ENCODE results near the gene ST6GALNAC5.
"Not testable (repeated sequence)": the region's sequence is repeated elsewhere in the genome, so short reads cannot be mapped to it uniquely, and the experiment has no call there.

Gene ST6GALNAC5

DNA sequence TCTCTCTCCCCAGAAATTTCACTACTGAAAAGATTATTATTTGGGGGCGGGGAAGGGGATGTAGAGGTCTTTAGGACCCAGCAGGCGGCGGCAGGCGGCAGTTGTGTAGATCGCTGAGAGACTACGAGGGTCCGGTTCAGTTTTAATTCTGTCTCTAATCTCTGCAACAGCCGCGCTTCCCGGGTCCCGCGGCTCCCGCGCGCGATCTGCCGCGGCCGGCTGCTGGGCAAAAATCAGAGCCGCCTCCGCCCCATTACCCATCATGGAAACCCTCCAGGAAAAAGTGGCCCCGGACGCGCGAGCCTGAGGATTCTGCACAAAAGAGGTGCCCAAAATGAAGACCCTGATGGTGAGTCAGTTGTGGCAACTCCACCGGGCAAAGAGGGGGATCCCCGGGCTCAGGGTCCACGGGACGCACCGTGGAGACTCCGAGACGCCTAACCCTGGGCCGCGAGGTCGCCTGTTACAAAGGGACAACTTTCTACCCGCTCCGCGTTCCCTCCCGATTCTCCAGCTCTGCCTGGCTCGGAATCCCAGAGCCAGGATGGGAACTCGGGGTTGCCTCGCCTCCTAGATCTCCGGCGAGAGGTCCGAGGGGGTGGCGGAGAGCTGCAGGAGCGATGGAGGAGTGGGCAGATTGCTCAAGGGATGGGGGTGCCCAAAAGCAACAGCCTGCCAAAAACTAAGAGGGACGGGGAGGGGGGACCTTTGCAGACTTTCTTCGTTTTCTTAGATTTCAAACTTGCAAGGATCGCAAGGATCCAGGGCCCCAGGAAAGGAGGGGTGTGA lies at the start of gene ST6GALNAC5:
Gene ST6GALNAC5 (plus strand): TSS at position 139 of the 789 bp plus-strand sequence.
- no peak for DNase-seq

DNA sequence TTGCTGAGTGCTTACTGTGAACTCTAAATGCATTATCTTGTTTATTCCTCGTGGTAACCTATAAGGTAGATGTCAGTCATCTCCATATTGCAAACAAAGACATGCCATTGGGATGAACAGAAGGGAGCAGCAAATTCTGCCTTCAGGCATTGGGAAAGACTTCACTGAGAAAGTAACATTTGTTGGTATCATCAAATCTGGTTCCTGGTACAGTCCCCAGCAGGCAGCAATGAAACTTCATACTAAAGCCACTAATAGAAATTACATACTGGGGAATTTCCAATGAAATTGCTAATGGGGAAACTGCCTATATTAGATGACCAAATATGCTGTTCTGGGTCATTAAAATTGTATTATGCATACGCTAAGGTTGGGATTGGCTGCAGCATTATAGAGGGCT lies 47.3 kb upstream of the ST6GALNAC5 start:
- DNase-seq = no peak

DNA sequence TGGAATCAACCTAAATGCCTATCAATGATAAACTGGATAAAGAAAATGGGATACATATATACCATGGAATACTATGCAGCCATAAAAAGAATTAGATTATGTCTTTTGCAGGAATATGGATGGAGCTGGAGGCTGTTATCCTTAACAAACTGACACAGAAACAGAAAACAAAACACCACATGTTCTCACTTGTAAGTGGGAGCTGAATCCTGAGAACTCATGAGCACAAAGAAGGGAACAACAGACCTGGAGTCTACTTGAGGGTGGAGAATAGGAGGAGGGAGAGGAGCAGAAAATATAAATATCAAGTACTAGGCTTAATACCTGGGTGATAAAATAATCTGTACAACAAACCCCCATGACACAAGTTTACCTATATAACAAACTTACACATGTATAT lies 44.3 kb upstream of the ST6GALNAC5 start:
- DNase-seq = not testable (repeated sequence)

DNA sequence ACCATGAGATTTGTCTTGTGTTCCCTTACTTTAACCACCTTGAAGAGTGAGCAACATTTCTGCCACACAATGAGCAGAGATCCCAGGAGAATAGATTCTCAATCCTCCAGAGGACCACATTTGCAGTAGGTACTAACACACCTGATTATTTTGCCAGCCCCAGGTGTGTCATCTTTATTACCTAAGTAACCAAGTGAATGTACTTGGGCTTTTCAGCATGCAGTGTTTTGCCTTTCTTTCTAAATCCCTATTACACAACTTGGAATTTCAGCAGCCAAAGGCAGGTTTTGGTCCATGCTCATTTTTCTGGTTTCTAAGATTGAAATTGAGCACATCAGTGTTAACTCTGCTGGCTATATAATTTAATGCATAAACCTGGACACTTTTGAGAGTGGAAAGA lies 43.2 kb upstream of the ST6GALNAC5 start:
- no peak for DNase-seq

DNA sequence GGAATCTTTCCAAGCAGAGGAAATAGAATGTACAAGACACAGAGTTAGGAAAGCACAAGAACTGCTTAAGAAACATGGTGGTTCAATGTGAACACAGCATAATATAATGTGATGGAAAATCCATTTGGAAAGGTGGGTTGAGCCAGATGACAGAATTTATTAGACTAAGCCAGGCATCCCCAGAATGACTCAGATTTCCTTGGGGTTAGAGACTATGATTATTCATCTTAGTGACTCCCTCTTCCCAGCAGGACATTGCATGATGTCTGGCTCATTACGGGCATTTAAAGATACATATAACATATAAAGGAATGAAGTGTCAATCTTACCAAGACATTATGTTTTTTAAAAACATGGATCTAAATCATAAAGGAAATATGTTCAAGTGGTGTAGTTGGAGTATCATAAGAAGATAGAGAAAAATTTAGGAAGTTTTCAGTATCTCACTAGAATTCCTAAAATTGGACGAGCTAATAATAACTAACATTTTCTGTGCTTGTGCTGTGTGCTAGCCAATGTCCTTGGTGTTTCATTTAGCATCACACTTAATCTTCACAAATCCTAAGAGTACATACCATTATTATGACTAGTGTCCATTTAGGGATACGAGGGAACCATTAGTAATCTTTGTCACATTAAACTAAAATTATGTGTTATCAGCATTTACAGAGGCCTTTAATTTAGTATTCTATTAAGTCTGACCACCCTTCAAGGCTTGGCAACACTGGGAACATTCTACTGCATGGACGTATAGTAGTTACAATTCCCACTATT lies 41.0 kb upstream of the ST6GALNAC5 start:
- no peak for DNase-seq

DNA sequence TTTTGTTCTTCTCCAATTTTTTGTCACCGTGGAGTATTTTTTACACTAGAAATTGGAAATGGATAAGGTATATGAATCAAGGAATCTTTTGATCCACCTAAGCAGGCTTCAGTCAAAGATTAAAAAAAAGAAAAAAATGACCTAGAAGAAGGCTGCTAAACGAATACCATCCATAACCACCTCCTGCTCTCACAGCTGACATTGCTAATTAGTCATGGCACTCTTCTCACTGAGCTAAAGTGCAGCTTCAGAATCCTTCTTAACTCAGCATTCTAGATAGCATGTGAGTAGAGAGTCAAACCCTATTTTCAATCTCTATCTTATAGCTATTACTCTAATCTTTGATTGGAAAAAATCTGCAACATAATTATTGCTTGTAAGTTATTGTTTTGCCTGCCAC lies 40.2 kb upstream of the ST6GALNAC5 start:
- no peak for DNase-seq

DNA sequence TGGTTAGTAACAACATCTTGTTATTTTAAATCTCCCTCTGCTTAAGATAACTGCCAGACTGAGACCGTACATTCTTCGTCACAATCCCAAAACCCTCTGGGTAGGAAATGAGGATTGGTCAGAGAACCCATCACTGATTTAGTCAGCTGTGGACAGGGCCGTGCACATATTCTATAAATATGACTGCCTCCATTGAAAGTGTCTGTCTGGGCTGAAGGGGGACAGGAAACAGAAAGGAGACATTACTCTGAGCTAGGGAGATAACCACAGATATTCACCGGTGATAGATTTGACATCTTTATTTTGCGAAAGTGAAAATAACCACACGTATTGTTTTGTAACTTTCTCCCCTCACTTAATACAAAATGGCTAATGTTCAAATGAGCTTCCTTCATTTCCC lies 36.9 kb upstream of the ST6GALNAC5 start:
- no peak for DNase-seq

DNA sequence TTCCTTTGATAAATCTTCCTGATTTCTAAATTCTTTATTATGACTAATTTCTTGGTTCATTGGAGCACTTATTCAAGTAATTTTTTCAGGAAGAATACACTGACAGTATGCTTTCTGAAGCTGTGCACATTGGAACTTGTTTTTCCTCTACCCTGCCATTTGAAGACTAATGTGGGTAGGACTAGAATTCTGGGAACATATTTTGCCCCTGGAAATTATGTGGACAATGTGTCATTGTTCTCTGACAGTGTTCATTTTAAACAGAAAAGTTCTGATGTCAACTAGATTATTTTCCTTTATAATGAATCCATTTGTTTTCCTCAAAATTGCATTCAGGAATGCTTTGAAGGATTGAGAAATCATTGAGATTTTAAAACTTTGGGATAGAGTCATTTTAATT lies 34.8 kb upstream of the ST6GALNAC5 start:
- no peak for DNase-seq

DNA sequence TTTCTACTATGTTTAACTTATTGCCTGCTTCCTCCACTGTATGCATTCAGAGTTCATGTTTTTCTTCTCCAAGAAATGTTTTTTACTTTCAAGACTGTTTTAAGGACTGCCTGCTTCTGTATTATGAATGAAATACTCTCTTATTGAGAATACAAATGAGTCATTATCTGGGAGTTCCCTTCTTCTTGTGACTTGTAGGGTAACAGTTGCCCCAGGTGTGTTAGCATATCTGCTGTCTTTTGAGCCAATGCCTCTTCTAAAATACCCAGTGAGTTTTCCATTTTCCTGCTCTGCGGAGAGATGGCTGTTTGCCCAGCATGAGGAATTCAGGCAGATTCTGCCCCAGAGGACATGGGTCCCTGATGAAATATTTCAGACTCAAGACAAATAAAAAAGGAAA lies 34.1 kb upstream of the ST6GALNAC5 start:
- no peak for DNase-seq

DNA sequence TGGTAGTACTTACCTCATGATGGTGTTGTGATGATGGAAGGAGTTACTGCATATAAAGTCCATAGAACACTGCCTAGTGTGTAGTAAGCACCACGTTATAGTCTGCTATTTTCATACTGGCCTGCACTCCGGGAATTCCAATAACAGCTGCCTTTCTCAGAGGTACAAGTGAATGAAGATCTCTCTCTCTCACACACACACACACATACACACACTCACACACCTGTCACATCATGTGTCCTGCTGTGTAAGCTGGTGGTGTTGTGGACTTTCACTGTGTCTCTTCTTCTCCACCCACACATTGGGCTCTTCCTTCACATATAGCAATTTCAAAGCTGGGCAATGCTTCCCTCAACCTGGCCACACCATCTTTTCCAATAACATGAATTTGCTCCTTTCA lies 33.4 kb upstream of the ST6GALNAC5 start:
- DNase-seq = no peak

DNA sequence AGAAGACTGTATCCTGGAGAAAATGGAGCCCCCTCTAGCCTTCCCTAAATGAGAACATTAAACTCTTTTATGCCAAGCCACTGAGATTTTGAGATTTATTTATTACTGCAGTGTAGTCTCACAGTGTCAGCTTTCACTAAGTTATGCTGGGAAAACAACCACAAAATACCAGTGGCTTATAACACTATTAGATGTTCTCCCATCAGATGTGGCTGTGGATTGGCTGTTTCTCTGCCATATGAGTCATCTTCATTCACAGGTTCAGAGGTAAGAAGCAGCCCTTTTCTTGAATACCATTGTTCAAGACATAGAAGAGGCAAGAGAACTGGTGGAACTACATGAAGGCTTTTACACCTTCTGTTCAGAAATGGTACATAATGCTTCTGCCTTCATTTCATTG lies 32.1 kb upstream of the ST6GALNAC5 start:
- DNase-seq = no peak

DNA sequence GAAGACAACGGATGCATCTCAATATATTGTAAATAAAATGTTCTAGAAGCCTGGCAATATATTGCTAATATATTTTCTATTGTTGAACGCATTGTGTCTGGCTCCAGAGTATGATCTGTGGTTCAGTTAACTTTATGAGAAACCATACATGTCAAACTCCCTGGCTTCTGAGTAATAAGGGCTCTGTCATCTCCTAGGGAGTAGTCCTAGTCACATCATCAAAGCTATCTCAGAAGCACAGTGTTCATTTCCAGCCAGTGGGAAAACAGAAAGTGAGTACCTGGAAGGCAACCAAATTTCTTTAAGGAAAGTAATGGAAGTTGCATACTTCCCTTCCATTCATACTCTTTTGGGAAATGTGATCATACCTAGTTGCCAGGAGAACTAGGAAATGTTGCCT lies 27.0 kb upstream of the ST6GALNAC5 start:
- DNase-seq = no peak

DNA sequence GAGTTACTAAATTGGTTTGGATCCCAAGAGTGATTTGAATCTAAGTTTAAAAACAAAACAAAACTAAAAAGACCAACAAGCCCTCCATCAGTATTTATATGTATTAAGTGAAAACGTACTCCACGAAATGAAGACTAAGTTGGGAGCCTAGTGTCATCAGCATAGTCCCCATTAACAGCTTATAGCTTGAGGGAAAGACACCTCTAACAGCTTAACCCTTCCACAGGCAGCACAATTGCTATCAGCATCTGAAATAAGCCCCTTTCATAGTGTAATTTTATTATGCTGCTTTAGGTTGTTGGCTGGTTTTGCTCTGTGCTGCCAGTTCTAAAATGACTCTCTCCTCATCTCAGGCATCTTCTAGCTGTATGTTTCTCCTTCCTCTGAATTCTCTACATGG lies 25.8 kb upstream of the ST6GALNAC5 start:
- DNase-seq = no peak

DNA sequence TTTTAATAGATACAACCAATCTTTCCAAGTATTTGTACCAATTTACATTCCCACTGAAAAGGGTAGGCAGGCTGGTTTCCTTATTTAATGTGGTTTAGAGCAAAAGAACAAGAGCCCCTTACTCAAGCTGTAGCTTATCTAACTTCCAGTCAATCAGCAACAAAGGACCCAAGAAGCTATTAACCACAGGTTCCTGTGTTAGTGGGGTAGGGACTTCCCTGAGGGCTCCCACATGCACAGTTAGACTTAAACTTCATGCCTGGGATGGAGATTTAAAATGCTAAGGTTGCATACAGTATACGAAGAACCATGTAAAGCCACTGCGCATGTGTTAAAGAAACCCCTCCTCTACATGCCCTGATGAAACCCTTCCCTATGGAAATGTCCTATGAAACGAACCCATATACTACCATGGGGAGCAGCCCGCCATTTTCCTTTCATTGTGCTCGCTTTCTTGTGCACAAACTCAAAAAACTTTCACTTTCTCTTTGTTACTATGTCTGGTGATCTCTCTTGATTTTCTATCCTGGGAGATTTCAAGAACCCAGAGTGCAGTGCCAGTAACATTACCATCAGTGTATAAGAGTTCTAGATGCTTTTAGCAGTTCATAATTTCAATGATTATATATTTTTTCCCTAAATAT lies 23.3 kb upstream of the ST6GALNAC5 start:
- DNase-seq = no peak

DNA sequence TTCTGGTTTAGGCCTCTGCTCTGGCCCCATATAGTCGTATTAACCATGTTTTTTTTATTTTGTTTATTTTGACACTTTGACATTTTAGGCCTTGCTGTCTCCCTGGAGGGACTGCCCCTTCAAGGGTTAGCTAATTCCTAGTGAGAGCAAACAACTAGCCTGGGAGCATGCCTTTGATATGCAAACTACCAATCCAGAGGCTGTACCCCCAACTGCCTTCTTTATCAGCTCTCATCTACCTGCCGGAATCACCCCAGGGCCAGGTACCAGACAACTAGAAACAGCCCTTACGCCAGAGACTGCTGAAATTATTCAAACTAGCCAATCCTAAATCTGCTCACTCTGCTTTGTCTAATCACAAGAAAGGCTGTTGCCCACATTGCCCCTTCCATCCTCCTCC lies 13.0 kb upstream of the ST6GALNAC5 start:
- DNase-seq = no peak

DNA sequence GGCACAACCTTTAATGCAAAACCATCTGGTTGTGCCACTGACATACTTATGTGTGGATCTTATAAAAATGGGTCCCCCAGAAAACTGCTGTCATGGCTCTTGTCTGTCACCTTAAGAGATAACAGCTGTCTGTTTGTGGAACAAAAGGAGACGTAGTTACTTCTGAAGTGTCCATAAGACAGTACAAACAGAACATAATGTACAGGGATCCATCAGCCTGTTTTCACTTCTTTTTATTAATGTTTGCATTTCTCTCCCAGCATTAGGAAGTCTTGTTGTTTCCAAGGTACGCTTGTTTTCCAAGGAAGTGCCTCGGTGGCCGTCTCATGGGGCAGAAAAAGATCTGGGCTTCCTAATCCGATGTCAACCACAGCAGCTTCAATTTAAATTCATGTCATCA lies 11.2 kb upstream of the ST6GALNAC5 start:
- DNase-seq = no peak

DNA sequence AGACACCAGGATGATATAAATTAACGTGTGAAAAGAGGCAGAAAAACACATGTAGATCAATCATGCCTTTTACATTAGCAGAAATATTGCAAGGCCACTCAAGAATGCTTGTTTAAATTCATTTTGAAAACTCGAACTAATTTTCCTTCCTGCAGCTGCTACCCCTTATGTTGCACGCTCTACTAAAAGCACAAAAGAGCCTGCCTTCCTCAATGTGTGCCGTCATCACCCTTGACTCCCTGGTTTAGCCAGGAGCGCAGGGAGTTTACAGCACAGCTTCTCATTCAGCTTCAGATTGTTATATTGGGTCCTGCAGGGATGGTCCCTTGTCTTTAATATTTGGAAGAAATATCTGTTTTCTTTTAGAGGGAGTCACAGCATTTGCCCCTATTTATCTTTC lies 10.1 kb upstream of the ST6GALNAC5 start:
- no peak for DNase-seq

DNA sequence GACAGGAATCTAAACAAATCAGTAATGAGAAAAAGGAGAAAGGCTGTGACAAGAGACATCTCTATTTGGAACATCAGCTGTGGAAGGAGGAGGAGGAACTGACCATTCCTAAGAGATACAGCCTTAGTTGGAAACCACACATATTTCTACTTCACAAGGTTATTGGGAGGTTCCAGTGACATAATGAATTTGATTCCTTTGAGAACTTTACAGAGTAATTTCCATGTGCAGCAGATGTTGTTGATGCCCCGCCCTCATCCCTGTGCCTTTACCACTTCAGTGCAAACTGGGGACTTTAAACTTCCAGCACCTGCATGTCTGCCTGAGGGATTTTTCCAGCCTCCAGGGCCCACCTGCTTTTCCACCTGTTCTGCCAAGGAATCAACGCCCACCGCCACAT lies 9.3 kb upstream of the ST6GALNAC5 start:
- DNase-seq = no peak

DNA sequence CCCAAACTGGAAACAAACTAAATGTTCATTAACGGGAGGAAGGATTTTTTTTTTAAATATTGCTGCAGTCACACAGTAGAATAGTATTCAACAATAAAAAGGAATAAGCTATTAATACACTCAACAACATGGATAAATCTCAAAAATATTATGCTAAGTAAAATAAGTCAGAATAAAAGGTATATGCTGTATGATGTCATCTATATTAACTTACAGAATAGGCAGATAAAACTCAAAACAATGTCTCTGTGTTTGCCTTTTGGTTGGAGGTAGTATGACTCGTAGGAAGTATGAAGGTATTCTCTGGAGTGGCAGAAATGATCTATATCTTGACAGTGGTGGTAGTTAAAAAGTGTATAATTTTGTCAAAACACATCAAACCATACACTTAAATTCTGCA lies 6.1 kb upstream of the ST6GALNAC5 start:
- no peak for DNase-seq

DNA sequence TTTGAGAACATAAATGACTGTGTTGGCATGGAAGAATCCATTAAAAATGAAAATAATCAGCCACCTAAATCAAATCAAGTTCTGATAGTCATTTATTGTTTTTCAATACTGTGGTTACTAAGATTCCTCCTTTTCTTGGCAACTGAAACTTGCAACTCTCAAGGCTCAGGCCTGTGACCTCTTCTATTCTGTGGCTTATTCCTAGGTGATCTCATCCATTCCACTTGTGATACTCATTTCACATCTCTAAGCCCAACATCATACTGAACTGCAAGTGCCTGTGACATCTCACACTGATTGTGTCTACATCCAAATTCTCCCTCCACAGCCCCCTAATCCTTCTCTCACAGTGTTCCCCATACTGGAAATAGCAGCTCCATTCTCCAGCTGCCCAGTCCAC lies 4.8 kb upstream of the ST6GALNAC5 start:
- DNase-seq = no peak

DNA sequence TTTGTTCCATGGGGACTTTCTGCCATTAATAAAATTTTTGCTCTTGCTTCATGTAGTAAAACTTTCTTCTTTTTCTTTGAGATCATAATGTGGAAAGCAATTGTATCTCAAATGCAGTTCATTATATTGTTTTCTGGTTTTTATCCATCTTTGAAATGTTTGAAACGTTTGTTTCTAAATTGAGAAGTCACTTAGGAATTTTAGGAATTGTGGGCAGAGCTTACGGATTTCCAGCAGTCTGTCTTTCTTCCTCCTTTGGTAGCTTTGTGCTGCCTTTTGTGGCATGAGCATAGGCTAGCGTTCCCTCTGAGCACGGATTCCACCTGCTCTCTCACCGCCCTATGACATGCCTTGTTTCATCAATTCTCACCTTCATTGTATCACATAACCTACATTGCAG lies 2.9 kb upstream of the ST6GALNAC5 start:
- DNase-seq = no peak

DNA sequence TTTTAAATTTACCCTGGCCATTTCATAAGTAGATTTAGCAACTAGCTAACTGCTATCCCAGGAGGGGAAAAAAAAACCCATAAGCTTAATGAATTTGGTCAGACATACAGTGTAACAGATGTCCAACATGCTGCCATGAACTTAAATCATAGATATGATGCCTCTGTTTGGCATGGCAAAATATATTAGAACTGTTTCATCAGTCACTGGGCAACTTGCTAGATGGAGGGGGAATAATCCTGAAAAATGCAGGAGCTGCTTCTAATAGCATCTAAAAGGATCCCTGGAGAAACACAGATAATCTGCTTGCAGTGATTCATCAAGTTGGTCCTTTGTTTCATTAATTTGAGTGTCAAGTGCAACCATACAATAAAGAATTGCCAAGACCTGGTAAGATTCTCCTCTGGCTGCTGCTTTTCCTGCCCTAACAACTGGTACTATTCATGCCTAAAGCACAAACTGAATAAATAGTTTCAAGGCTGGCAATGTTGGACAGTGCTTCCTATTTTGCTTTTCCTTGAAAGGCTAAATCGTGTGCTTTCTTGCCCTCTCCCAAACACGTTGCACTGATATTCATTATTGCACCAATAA lies 1.5 kb upstream of the ST6GALNAC5 start:
- DNase-seq = no peak

DNA sequence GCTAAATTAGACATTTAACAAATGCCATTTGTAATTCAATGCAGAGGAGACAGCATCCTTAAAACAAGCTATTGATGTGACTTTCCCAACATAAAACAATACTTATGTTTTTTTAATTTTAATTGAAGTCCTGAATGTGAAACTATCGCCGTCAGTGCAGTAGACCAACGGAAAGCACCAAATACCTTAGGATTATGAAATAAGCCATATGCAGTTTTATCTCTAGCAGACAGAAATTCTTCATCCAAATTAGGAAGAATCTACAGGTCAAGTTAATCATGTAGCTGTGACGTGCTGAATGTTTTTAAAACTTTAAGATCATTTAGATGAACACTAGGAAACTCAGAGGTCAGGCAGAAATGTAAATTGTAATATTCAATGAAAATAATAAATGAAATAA lies 714 bp upstream of the ST6GALNAC5 start:
- DNase-seq = no peak

Data from activated CD4-positive, alpha-beta T cell treated with anti-CD3 and anti-CD28 coated beads, Interleukin-2, amount 50 U/mL, for 4 hours (primary cell).